ENCODE measurements around the gene ZNF124.
"Not testable (repeated sequence)": the region's sequence is repeated elsewhere in the genome, so short reads cannot be mapped to it uniquely, and the experiment has no call there.

DNA sequence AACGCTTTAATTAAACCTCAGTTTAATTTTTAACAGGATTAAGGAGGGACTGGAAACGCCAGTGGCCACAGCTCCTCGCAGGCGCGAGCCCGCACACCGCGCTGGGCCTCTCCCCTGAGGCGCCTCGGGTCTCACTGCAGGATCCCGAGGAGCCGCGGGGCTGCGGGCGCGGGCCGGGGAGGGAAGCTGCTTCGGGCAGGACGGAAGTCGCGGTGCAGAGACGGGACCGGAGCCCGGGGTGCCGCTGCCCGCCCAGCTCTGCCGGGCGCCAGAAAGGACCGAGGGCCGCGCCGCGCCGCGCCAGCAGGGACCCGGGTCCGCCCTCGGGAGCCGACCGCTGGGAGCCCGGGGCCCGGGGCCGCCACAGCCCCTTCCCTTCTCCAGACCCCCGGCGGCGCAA is 377 bp downstream of the ZNF124 start:
- TF ChIP-seq, protein P1, sequence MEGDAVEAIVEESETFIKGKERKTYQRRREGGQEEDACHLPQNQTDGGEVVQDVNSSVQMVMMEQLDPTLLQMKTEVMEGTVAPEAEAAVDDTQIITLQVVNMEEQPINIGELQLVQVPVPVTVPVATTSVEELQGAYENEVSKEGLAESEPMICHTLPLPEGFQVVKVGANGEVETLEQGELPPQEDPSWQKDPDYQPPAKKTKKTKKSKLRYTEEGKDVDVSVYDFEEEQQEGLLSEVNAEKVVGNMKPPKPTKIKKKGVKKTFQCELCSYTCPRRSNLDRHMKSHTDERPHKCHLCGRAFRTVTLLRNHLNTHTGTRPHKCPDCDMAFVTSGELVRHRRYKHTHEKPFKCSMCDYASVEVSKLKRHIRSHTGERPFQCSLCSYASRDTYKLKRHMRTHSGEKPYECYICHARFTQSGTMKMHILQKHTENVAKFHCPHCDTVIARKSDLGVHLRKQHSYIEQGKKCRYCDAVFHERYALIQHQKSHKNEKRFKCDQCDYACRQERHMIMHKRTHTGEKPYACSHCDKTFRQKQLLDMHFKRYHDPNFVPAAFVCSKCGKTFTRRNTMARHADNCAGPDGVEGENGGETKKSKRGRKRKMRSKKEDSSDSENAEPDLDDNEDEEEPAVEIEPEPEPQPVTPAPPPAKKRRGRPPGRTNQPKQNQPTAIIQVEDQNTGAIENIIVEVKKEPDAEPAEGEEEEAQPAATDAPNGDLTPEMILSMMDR (IDR thresholded peaks at IDR 0.05; ENCODE audit: low read depth, low read length): not testable (repeated sequence)
- TF ChIP-seq EZH2phosphoT487 (IDR thresholded peaks at IDR 0.05; ENCODE audit: low read depth): not testable (repeated sequence)
